Progenitor cell of endocrine pancreas (in vitro differentiated cells): ENCODE data around the gene BMP6. TPM values are rescaled to one million over a fixed set of nuclear protein-coding genes. Genes with fewer than 3 reads are reported as not detected.

ENCODE experiments used
- DNase-seq: peaks from one replicate; pipeline ENCODE4 v3.0.0; 2021; ENCODE audit warnings: low spot score; ENCODE audit not compliant: unreplicated experiment
- H3K27ac Mint-ChIP-seq: 2 replicates; pipeline ENCODE4 v1.8.0; 2021; ENCODE audit warnings: mild to moderate bottlenecking, moderate library complexity, mixed read lengths
- H3K27me3 Mint-ChIP-seq: 2 replicates; pipeline ENCODE4 v1.8.0; 2021; ENCODE audit warnings: mixed read lengths
- H3K36me3 Mint-ChIP-seq: 2 replicates; pipeline ENCODE4 v1.8.0; 2022; ENCODE audit warnings: mixed read lengths; ENCODE audit not compliant: insufficient read depth
- H3K4me1 Mint-ChIP-seq: 2 replicates; pipeline ENCODE4 v1.8.0; 2021; ENCODE audit warnings: low read depth, mixed read lengths
- H3K4me3 Mint-ChIP-seq: 2 replicates; pipeline ENCODE4 v1.8.0; 2021; ENCODE audit warnings: low read depth, mild to moderate bottlenecking, moderate library complexity, mixed read lengths
- H3K9me3 Mint-ChIP-seq: 2 replicates; pipeline ENCODE4 v1.8.0; 2021; ENCODE audit warnings: low read depth, mixed read lengths
- CTCF ChIP-seq: fragments of 200-600 bp; sonication (generic); IDR thresholded peaks from one replicate; pipeline ENCODE4 v1.5.0; 2021; ENCODE audit warnings: antibody characterized with exemption, mild to moderate bottlenecking; ENCODE audit not compliant: unreplicated experiment
- total RNA-seq: library from RNA; stranded (reverse); gene quantifications from 2 replicates; pipeline ENCODE4 v1.2.1, GENCODE V29; 2021

Gene BMP6
- total RNA-seq, 1 donor from 2014 or later, result 3.4 TPM

GRCh38 chr6:7701212-7701834 lies 24.6 kb upstream of the BMP6 start:
- no peak for TF ChIP-seq CTCF
- H3K27me3 Mint-ChIP-seq, result no peaks in the 10 kb centered on the region
- no peaks in the 10 kb centered on the region for H3K9me3 Mint-ChIP-seq

GRCh38 chr6:7703148-7703680 lies 22.7 kb upstream of the BMP6 start:
- TF ChIP-seq CTCF, result no peak
- Mint-ChIP-seq H3K27me3 (no peaks in the 10 kb centered on the region), H3K4me1 (peaks cover 3% of the 10 kb centered on the region), H3K27ac (no peak overlapping the region), H3K4me3 (no peak overlapping the region), H3K36me3 (no peaks in the 10 kb centered on the region), H3K9me3 (no peaks in the 10 kb centered on the region)
- no peak for DNase-seq

More at GRCh38 chr6:7701212-7701834, 24.6 kb upstream of the BMP6 start:
- no peak for DNase-seq
- H3K4me3 Mint-ChIP-seq, result no peak overlapping the region
- H3K27ac Mint-ChIP-seq, result no peak overlapping the region
- H3K4me1 Mint-ChIP-seq, result peaks cover 9% of the 10 kb centered on the region
- no peaks in the 10 kb centered on the region for H3K36me3 Mint-ChIP-seq

- no peaks in the 10 kb centered on the region for H3K36me3 Mint-ChIP-seq
- no peaks in the 10 kb centered on the region for H3K27me3 Mint-ChIP-seq
- H3K4me3 Mint-ChIP-seq, result no peak overlapping the region
- H3K4me1 Mint-ChIP-seq, result no peaks in the 10 kb centered on the region
- H3K9me3 Mint-ChIP-seq, result no peaks in the 10 kb centered on the region
- no peak for TF ChIP-seq CTCF
- H3K27ac Mint-ChIP-seq, result no peak overlapping the region
- no peak for DNase-seq
These were observed 20.4 kb upstream of the BMP6 start for GRCh38 chr6:7705483-7705882.

- TF ChIP-seq CTCF, result no peak
- H3K9me3 Mint-ChIP-seq, result no peaks in the 10 kb centered on the region
- DNase-seq, result no peak
These were observed 19.6 kb upstream of the BMP6 start for GRCh38 chr6:7706269-7706668.

GRCh38 chr6:7707787-7708186 lies 18.1 kb upstream of the BMP6 start:
- Mint-ChIP-seq H3K36me3 (no peaks in the 10 kb centered on the region), H3K27me3 (no peaks in the 10 kb centered on the region), H3K4me1 (no peaks in the 10 kb centered on the region), H3K27ac (no peak overlapping the region), H3K4me3 (no peak overlapping the region), H3K9me3 (peaks cover 6% of the 10 kb centered on the region)
- no peak for DNase-seq
- TF ChIP-seq CTCF, result no peak

More at GRCh38 chr6:7706269-7706668, 19.6 kb upstream of the BMP6 start:
- H3K4me1 Mint-ChIP-seq, result no peaks in the 10 kb centered on the region
- no peaks in the 10 kb centered on the region for H3K27me3 Mint-ChIP-seq
- H3K36me3 Mint-ChIP-seq, result no peaks in the 10 kb centered on the region
- H3K27ac Mint-ChIP-seq, result no peak overlapping the region
- H3K4me3 Mint-ChIP-seq, result no peak overlapping the region
